HepG2 (cell line): ENCODE results near the gene MSI2. TPM values are rescaled to one million over a fixed set of nuclear protein-coding genes. Genes with fewer than 3 reads are reported as not detected.

Experiments
- ADNP ChIP-seq: sonication (generic); formaldehyde crosslinking; IDR thresholded peaks from 2 replicates; pipeline ENCODE4 v1.4.0; 2020; ENCODE audit warnings: missing genetic modification reagents
- DZIP1 ChIP-seq: sonication (generic); formaldehyde crosslinking; IDR thresholded peaks from 2 replicates; pipeline ENCODE4 v1.5.0; 2020; ENCODE audit warnings: mild to moderate bottlenecking, missing genetic modification reagents
- FOXC1 ChIP-seq: sonication (generic); formaldehyde crosslinking; IDR thresholded peaks from 2 replicates; pipeline ENCODE4 v1.8.0; 2022; ENCODE audit warnings: mild to moderate bottlenecking, missing genetic modification reagents, borderline replicate concordance
- HNRNPL ChIP-seq: fragments of 200-400 bp; formaldehyde crosslinking; IDR thresholded peaks from 2 replicates; pipeline ENCODE4 v1.6.1; 2017; ENCODE audit warnings: mild to moderate bottlenecking, low read depth, low read length
- NFYB ChIP-seq: sonication (generic); formaldehyde crosslinking; IDR thresholded peaks from 2 replicates; pipeline ENCODE4 v1.4.0; 2020; ENCODE audit warnings: missing genetic modification reagents
- PCBP2 ChIP-seq: fragments of 200-400 bp; formaldehyde crosslinking; optimal IDR thresholded peaks from 2 replicates; pipeline ENCODE3; 2018; ENCODE audit warnings: low read length, low read depth; ENCODE audit not compliant: poor library complexity, severe bottlenecking
- REST ChIP-seq, 2 experiments: IDR thresholded peaks; 2 replicates each; pipeline ENCODE4 v1.6.1; 2011 to 2012; ENCODE audit warnings: low read length in 2 of 2, borderline replicate concordance in 1 of 2, low read depth in 1 of 2, mild to moderate bottlenecking in 1 of 2, moderate library complexity in 1 of 2
- TCF7 ChIP-seq: sonication (generic); IDR thresholded peaks from 2 replicates; pipeline ENCODE4 v1.6.1; 2016; ENCODE audit warnings: antibody characterized with exemption, low read depth
- TFDP1 ChIP-seq: IDR thresholded peaks from 2 replicates; pipeline ENCODE4 v1.6.1; 2016; ENCODE audit warnings: missing compliant biosample characterization, missing genetic modification reagents, borderline replicate concordance
- THRA ChIP-seq: sonication (generic); formaldehyde crosslinking; IDR thresholded peaks from 2 replicates; pipeline ENCODE4 v1.4.0; 2020; ENCODE audit warnings: missing genetic modification reagents, borderline replicate concordance
- ZNF331 ChIP-seq: sonication (generic); formaldehyde crosslinking; IDR thresholded peaks from 2 replicates; pipeline ENCODE4 v1.4.0; 2020; ENCODE audit warnings: missing genetic modification reagents
- polyA plus RNA-seq, 8 experiments: library from polyadenylated mRNA; depleted of rRNA in 3 of 8; stranded (reverse) in 7 of 8; unstranded in 1 of 8; fragments of >200 nt; fragmentation: Illumina TruSeq in 4 of 8; extraction: Trizol in 4 of 8; gene quantifications; 2 replicates each; pipeline versions ENCODE4 v1.2.1 to v1.2.3, GENCODE V29; 2011 to 2016; ENCODE audit warnings: low read depth in 4 of 8, missing spikeins in 1 of 8, mixed read lengths in 1 of 8; ENCODE audit not compliant: insufficient read depth in 1 of 8
- total RNA-seq, 5 experiments: library from RNA; depleted of rRNA; stranded (reverse); fragments of >200 nt; fragmentation: Illumina TruSeq; extraction: Trizol; gene quantifications; 2 replicates each; pipeline ENCODE4 v1.2.3, GENCODE V29; 2016; ENCODE audit warnings: low read depth in 1 of 5

The MSI2 gene
- total and polyA plus RNA-seq, 2 of the 13 experiments (the other 11 are each of a cell fraction or from before 2014, with no cell fraction given): 77.5 to 78.4 TPM

GRCh38 chr17:57609125-57609877 is 353.0 kb downstream of the MSI2 start (continued):
- TF ChIP-seq DZIP1 (CRISPR knock-in tag) (peak; percentile 55; the same call in 1 of the 2 replicates), THRA (CRISPR knock-in tag) (peak; percentile 81), FOXC1 (CRISPR knock-in tag) (peak; percentile 88; the same call in 1 of the 2 replicates), HNRNPL (peak; percentile 97), NFYB (no peak), ZNF331 (peak; percentile 79; the same call in 1 of the 2 replicates), ADNP (CRISPR knock-in tag) (no peak), TCF7 (peak; percentile 58), PCBP2 (no peak), REST (IDR thresholded peaks at IDR 0.05; ENCODE audit: borderline replicate concordance in 1 of 2, low read depth in 1 of 2, low read length in 2 of 2) (0 out of 4 replicates have a peak, but pooled peaks of 1 of the 2 experiments have one; percentile 17), TFDP1 (CRISPR knock-in tag) (peak; percentile 32; the same call in 1 of the 2 replicates)
